ENCODE results near the gene GLE1. TPM values are rescaled to one million over a fixed set of nuclear protein-coding genes. Genes with fewer than 3 reads are reported as not detected.
"Not testable (repeated sequence)": the region's sequence is repeated elsewhere in the genome, so short reads cannot be mapped to it uniquely, and the experiment has no call there.

The GLE1 gene
- polyA plus RNA-seq, 1 donor, result 20.7 TPM

- DNase-seq, result no peak
These were observed 6.5 kb upstream of the GLE1 start for GRCh38 chr9:128497824-128498610.

GRCh38 chr9:128498911-128499310 is 5.6 kb upstream of the GLE1 start:
- no peak for DNase-seq

- no peak for DNase-seq
These were observed 4.6 kb upstream of the GLE1 start for GRCh38 chr9:128499920-128500319.

- not testable (repeated sequence) for DNase-seq
These were observed 1.1 kb upstream of the GLE1 start for GRCh38 chr9:128503415-128503825.

- peak; percentile 36 for DNase-seq
These were observed 649 bp upstream of the GLE1 start for GRCh38 chr9:128503870-128504269.

- no peak for DNase-seq
These were observed 871 bp downstream of the GLE1 start for GRCh38 chr9:128505414-128505765.

GRCh38 chr9:128505906-128506305 is 1.4 kb downstream of the GLE1 start:
- DNase-seq, result not testable (repeated sequence)

GRCh38 chr9:128512820-128513219 is 8.3 kb downstream of the GLE1 start:
- DNase-seq, result no peak

- DNase-seq, result no peak
These were observed 17.4 kb downstream of the GLE1 start for GRCh38 chr9:128521956-128522355.

- DNase-seq, result peak; percentile 55
These were observed 18.8 kb downstream of the GLE1 start for GRCh38 chr9:128523199-128523925.

- DNase-seq, result no peak
These were observed 22.2 kb downstream of the GLE1 start for GRCh38 chr9:128526720-128527119.

GRCh38 chr9:128528445-128529160 is 24.1 kb downstream of the GLE1 start:
- no peak for DNase-seq

- DNase-seq, result no peak
These were observed 24.7 kb downstream of the GLE1 start for GRCh38 chr9:128529191-128529590.

- DNase-seq, result no peak
These were observed 28.1 kb downstream of the GLE1 start for GRCh38 chr9:128532581-128532980.

GRCh38 chr9:128540634-128541360 is 36.3 kb downstream of the GLE1 start:
- no peak for DNase-seq

- DNase-seq, result no peak
These were observed 42.0 kb downstream of the GLE1 start for GRCh38 chr9:128546504-128546903.

- no peak for DNase-seq
These were observed 44.4 kb downstream of the GLE1 start for GRCh38 chr9:128548876-128549275.

GRCh38 chr9:128550226-128550625 is 45.7 kb downstream of the GLE1 start:
- no peak for DNase-seq

- peak; percentile 67 for DNase-seq
These were observed 46.5 kb downstream of the GLE1 start for GRCh38 chr9:128550770-128551656.

GRCh38 chr9:128551657-128552152 is 47.2 kb downstream of the GLE1 start:
- DNase-seq, result no peak

GRCh38 chr9:128552153-128552743 is 47.7 kb downstream of the GLE1 start, which contains the start of gene SPTAN1:
Gene SPTAN1 (plus strand): TSS chr9:128552587. CDS start chr9:128566741, 14,154 bp downstream.
- peak; percentile 95 for DNase-seq
